ENCODE results near the gene RELL1.
A peak's percentile ranks its signal among the peaks of the same experiment; 100 is the strongest.

The RELL1 gene

GRCh38 chr4:37693450-37694190, 7.4 kb upstream of the RELL1 start:
- TF ChIP-seq CTCF (IDR thresholded peaks at IDR 0.05; ENCODE audit: borderline replicate concordance, insufficient read depth, low read depth, low read length) = no peak
- H3K4me3 ChIP-seq (ENCODE audit: low read depth, low read length) = no peak overlapping the region

- TF ChIP-seq CTCF (IDR thresholded peaks at IDR 0.05; ENCODE audit: borderline replicate concordance, insufficient read depth, low read depth, low read length) = no peak
Observed at GRCh38 chr4:37693030-37693429, 6.9 kb upstream of the RELL1 start.

GRCh38 chr4:37690976-37691375, 4.8 kb upstream of the RELL1 start:
- no peak overlapping the region for H3K4me3 ChIP-seq (ENCODE audit: low read depth, low read length)
- no peak for TF ChIP-seq CTCF (IDR thresholded peaks at IDR 0.05; ENCODE audit: borderline replicate concordance, insufficient read depth, low read depth, low read length)

More at GRCh38 chr4:37693030-37693429, 6.9 kb upstream of the RELL1 start:
- H3K4me3 ChIP-seq (ENCODE audit: low read depth, low read length) = no peak overlapping the region

GRCh38 chr4:37689353-37690095, 3.3 kb upstream of the RELL1 start:
- TF ChIP-seq CTCF (IDR thresholded peaks at IDR 0.05; ENCODE audit: borderline replicate concordance, insufficient read depth, low read depth, low read length) = no peak
- no peak overlapping the region for H3K4me3 ChIP-seq (ENCODE audit: low read depth, low read length)

- no peak overlapping the region for H3K4me3 ChIP-seq (ENCODE audit: low read depth, low read length)
- TF ChIP-seq CTCF (IDR thresholded peaks at IDR 0.05; ENCODE audit: borderline replicate concordance, insufficient read depth, low read depth, low read length) = no peak
Observed at GRCh38 chr4:37687681-37688080, 1.5 kb upstream of the RELL1 start.

- no peak for TF ChIP-seq CTCF (IDR thresholded peaks at IDR 0.05; ENCODE audit: borderline replicate concordance, insufficient read depth, low read depth, low read length)
- peak overlapping the region; percentile 70 for H3K4me3 ChIP-seq (ENCODE audit: low read depth, low read length)
Observed at GRCh38 chr4:37687194-37687562, 1.0 kb upstream of the RELL1 start.
